IMR-90 (cell line): ENCODE data around the gene OR1E2. TPM values are rescaled to one million over a fixed set of nuclear protein-coding genes. Genes with fewer than 3 reads are reported as not detected.

Experiments
- ATAC-seq: fragments of 200-7000 bp; cut with Tn5 transposase; 2 replicates; pipeline ENCODE4 v1.9.1; 2020; ENCODE audit warnings: low read depth, mild to moderate bottlenecking, moderate library complexity
- BruUV-seq: library from RNA; stranded (reverse); fragments of 400-500 nt; replicated peaks from 2 replicates; lab custom pipeline; 2021; lab: Mats Ljungman, UMichigan
- CTCF ChIA-PET: fragments of 300-600 bp; formaldehyde crosslinking; extraction: SDS; loops from one replicate; lab custom pipeline; 2021; ENCODE audit warnings: antibody characterized with exemption; lab: Yijun Ruan, JAX
- POLR2A ChIA-PET: fragments of 300-600 bp; sonication (Branson Sonifier 250); formaldehyde crosslinking; loops from one replicate; lab custom pipeline; 2022; ENCODE audit warnings: antibody characterized with exemption; ENCODE audit not compliant: unreplicated experiment; lab: Charles Lee
- DNase-seq: peaks from one replicate; pipeline ENCODE4 v3.0.0; 2013
- H2AFZ ChIP-seq: replicated peaks from 2 replicates; pipeline ENCODE3; 2013; ENCODE audit warnings: low read length, mild to moderate bottlenecking; ENCODE audit not compliant: poor library complexity
- H2AK5ac ChIP-seq: 2 replicates; pipeline ENCODE4 v1.6.1; 2013; ENCODE audit warnings: low read depth, low read length, inconsistent platforms
- H2AK9ac ChIP-seq: replicated peaks from 2 replicates; pipeline ENCODE3; 2013; ENCODE audit warnings: mild to moderate bottlenecking, low read depth, low read length, moderate library complexity; ENCODE audit not compliant: poor library complexity
- H2BK120ac ChIP-seq: 2 replicates; pipeline ENCODE4 v1.6.1; 2013; ENCODE audit warnings: low read depth, low read length, inconsistent platforms
- H2BK15ac ChIP-seq: 3 replicates; pipeline ENCODE4 v1.6.1; 2013; ENCODE audit warnings: low read depth, low read length, inconsistent platforms
- H2BK20ac ChIP-seq: 2 replicates; pipeline ENCODE4 v1.6.1; 2013; ENCODE audit warnings: low read depth, mild to moderate bottlenecking, inconsistent platforms, low read length, moderate library complexity
- H2BK5ac ChIP-seq: 2 replicates; pipeline ENCODE4 v1.6.1; 2013; ENCODE audit warnings: mild to moderate bottlenecking, low read depth, low read length, inconsistent platforms; ENCODE audit not compliant: poor library complexity, severe bottlenecking
- H3K14ac ChIP-seq: replicated peaks from 2 replicates; pipeline ENCODE4 v1.6.1; 2013; ENCODE audit warnings: low read depth, low read length, inconsistent platforms
- H3K18ac ChIP-seq: 2 replicates; pipeline ENCODE4 v1.6.1; 2013; ENCODE audit warnings: low read depth, low read length, control low read depth
- H3K23ac ChIP-seq: 2 replicates; pipeline ENCODE4 v1.6.1; 2013; ENCODE audit warnings: low read depth, low read length, inconsistent platforms
- H3K27ac ChIP-seq: 2 replicates; pipeline ENCODE4 v1.5.1; 2013; ENCODE audit warnings: mild to moderate bottlenecking, control low read depth, low read length; ENCODE audit not compliant: insufficient read depth
- H3K27me3 ChIP-seq: 2 replicates; pipeline ENCODE4 v1.6.1; 2013; ENCODE audit warnings: low read length; ENCODE audit not compliant: control insufficient read depth, insufficient read depth
- H3K36me3 ChIP-seq: 2 replicates; pipeline ENCODE4 v1.6.1; 2013; ENCODE audit warnings: low read length, mixed read lengths; ENCODE audit not compliant: control insufficient read depth, insufficient read depth
- H3K4ac ChIP-seq: 2 replicates; pipeline ENCODE4 v1.6.1; 2013; ENCODE audit warnings: low read depth, low read length, inconsistent platforms
- H3K4me1 ChIP-seq: 2 replicates; pipeline ENCODE4 v1.6.1; 2013; ENCODE audit warnings: low read length, mixed read lengths; ENCODE audit not compliant: control insufficient read depth, insufficient read depth
- H3K4me2 ChIP-seq: 2 replicates; pipeline ENCODE4 v1.6.1; 2013; ENCODE audit warnings: low read depth, mild to moderate bottlenecking, control low read depth, low read length, moderate library complexity
- H3K4me3 ChIP-seq: 2 replicates; pipeline ENCODE4 v1.5.1; 2013; ENCODE audit warnings: low read depth, mild to moderate bottlenecking, control low read depth, low read length, moderate library complexity; ENCODE audit not compliant: insufficient read depth
- H3K56ac ChIP-seq: 2 replicates; pipeline ENCODE4 v1.6.1; 2013; ENCODE audit warnings: low read length, inconsistent platforms; ENCODE audit not compliant: insufficient read depth; ENCODE audit errors: extremely low read depth
- H3K79me1 ChIP-seq, 2 experiments: 2 replicates each; pipeline ENCODE4 v1.6.1; 2013; ENCODE audit warnings: low read length in 2 of 2, inconsistent platforms in 1 of 2, low read depth in 1 of 2
- H3K9ac ChIP-seq: 2 replicates; pipeline ENCODE4 v1.6.1; 2013; ENCODE audit warnings: low read depth, low read length, control low read depth
- H3K9me1 ChIP-seq: 2 replicates; pipeline ENCODE4 v1.6.1; 2013; ENCODE audit warnings: low read length, inconsistent platforms; ENCODE audit not compliant: insufficient read depth
- H3K9me3 ChIP-seq: 2 replicates; pipeline ENCODE4 v1.6.1; 2013; ENCODE audit warnings: low read length; ENCODE audit not compliant: control insufficient read depth, insufficient read depth
- H4K20me1 ChIP-seq: 2 replicates; pipeline ENCODE4 v1.6.1; 2013; ENCODE audit warnings: low read length, inconsistent platforms; ENCODE audit not compliant: insufficient read depth
- H4K5ac ChIP-seq: 2 replicates; pipeline ENCODE4 v1.6.1; 2013; ENCODE audit warnings: mild to moderate bottlenecking, low read depth, low read length, control low read depth
- H4K8ac ChIP-seq, 2 experiments: 2 replicates each; pipeline ENCODE4 v1.6.1; 2013; ENCODE audit warnings: low read depth in 2 of 2, low read length in 2 of 2, control low read depth in 1 of 2, inconsistent platforms in 1 of 2
- H4K91ac ChIP-seq: 2 replicates; pipeline ENCODE4 v1.6.1; 2013; ENCODE audit warnings: low read depth, low read length, inconsistent platforms; ENCODE audit not compliant: insufficient read depth
- CTCF ChIP-seq: conservative IDR thresholded peaks from 2 replicates; pipeline ENCODE4 v1.5.1; 2012; ENCODE audit warnings: mild to moderate bottlenecking, low read depth, low read length, improper control_type of control experiment
- MAFK ChIP-seq: IDR thresholded peaks from 2 replicates; pipeline ENCODE4 v1.6.1; 2012; ENCODE audit warnings: low read depth, low read length, improper control_type of control experiment
- RAD21 ChIP-seq: IDR thresholded peaks from 2 replicates; pipeline ENCODE4 v1.6.1; 2012; ENCODE audit warnings: low read length, improper control_type of control experiment
- WGBS, 2 experiments: methylation state at CpG; one replicate each; pipeline versions ENCODE4 v1.1.5 to v1.1.7; 2013; ENCODE audit warnings: missing lambda C conversion rate in 2 of 2; ENCODE audit not compliant: insufficient read length in 1 of 2; ENCODE audit errors: extremely low coverage in 2 of 2; 5-methylcytosine and 5-hydroxymethylcytosine counted together
- dilution Hi-C: fragments of 300-500 bp; cut with HindIII; formaldehyde crosslinking; loops from one replicate; pipeline ENCODE4 v1.14.3; 2018; ENCODE audit warnings: low sequenced_read_pairs; ENCODE audit not compliant: unreplicated experiment
- in situ Hi-C: fragments of 300-500 bp; cut with MboI; formaldehyde crosslinking; loops from 3 replicates; pipeline ENCODE4 v1.14.3; 2019; ENCODE audit warnings: low sequenced_read_pairs, inconsistent platforms, mixed read lengths
- intact Hi-C: fragments of 100-400 bp; cut with micrococcal nuclease; formaldehyde crosslinking; loops from 2 replicates; pipeline ENCODE4 v1.10.0; 2022
- polyA plus RNA-seq, 3 experiments: library from polyadenylated mRNA; depleted of rRNA; stranded (reverse); fragments of >200 nt; gene quantifications; 2 replicates each; pipeline ENCODE4 v1.2.3, GENCODE V29; 2012; ENCODE audit warnings: low replicate concordance in 1 of 3
- total RNA-seq: library from RNA; depleted of rRNA; stranded (reverse); fragments of >200 nt; gene quantifications from 2 replicates; pipeline ENCODE4 v1.2.3, GENCODE V29; 2012

The OR1E2 gene
- total and polyA plus RNA-seq, 2 of the 4 experiments (the other 2 are of a cell fraction): not detected

GRCh38 chr17:3474212-3474611, 40.6 kb upstream of the OR1E2 start:
- H3K36me3 ChIP-seq: no peaks in the 10 kb centered on the region
- H4K91ac ChIP-seq: no peak overlapping the region
- WGBS, 2 experiments: no CpG with 5 or more reads among the region's 3 CpGs
- peaks cover 3% of the 10 kb centered on the region; the same call in 1 of the 2 replicates for H3K9me3 ChIP-seq
- H3K79me1 ChIP-seq: no peaks in the 10 kb centered on the region
- no peak overlapping the region for H2BK120ac ChIP-seq
- no peak overlapping the region for H3K4me2 ChIP-seq
- H3K14ac ChIP-seq: no peak overlapping the region
- ChIA-PET CTCF (no interaction called here), POLR2A (no interaction called here)
- peak; percentile 45; the same call in 1 of the 2 replicates for TF ChIP-seq MAFK
- no peak for TF ChIP-seq CTCF
- no peak for TF ChIP-seq RAD21
- H3K27me3 ChIP-seq: no peaks in the 10 kb centered on the region
- no peak overlapping the region for H2AK9ac ChIP-seq
- no peak overlapping the region for H3K4ac ChIP-seq
- H2BK20ac ChIP-seq: no peak overlapping the region
- H2AFZ ChIP-seq: no peak overlapping the region
- intact Hi-C loops (no loop called here), in situ Hi-C loops (no loop called here), dilution Hi-C loops (no loop called here)
- no peak overlapping the region for H3K9ac ChIP-seq
- H3K9me1 ChIP-seq: no peaks in the 10 kb centered on the region
- no peak overlapping the region for H2AK5ac ChIP-seq
- no peak overlapping the region for H3K27ac ChIP-seq
- no peak overlapping the region for H3K23ac ChIP-seq
- no peaks in the 10 kb centered on the region for H4K20me1 ChIP-seq
- no peak overlapping the region for H3K18ac ChIP-seq
- no peak overlapping the region for H2BK15ac ChIP-seq
- no peak overlapping the region for H3K4me3 ChIP-seq
- no peak overlapping the region for H4K5ac ChIP-seq
- H3K56ac ChIP-seq: no peak overlapping the region
- ATAC-seq (no peak), DNase-seq (no peak)
- no peaks in the 10 kb centered on the region for H3K4me1 ChIP-seq
- BruUV-seq: no TSS peak
- H4K8ac ChIP-seq: no peak overlapping the region
- no peak overlapping the region for H2BK5ac ChIP-seq
